HG03520 (cell line): ENCODE results near the gene TRAPPC13.
"Not testable (repeated sequence)": the region's sequence is repeated elsewhere in the genome, so short reads cannot be mapped to it uniquely, and the experiment has no call there.

Experiments used
- ATAC-seq: cut with Tn5 transposase; IDR thresholded peaks from one replicate; pipeline ENCODE4 v1.9.1; 2021; ENCODE audit warnings: mild to moderate bottlenecking, moderate library complexity; ENCODE audit not compliant: unreplicated experiment

The TRAPPC13 gene

GRCh38 chr5:65624571-65625555 lies at the start of gene TRAPPC13, which contains the start of gene SHLD3:
TSS of gene TRAPPC13 (plus strand) at chr5:65625027. CDS start at chr5:65625061, 34 bp downstream.
TSS of gene SHLD3 (plus strand) at chr5:65625027. CDS start at chr5:65629588, 4,561 bp downstream.
- ATAC-seq: peak; percentile 69

GRCh38 chr5:65577141-65577540 lies 47.7 kb upstream of the TRAPPC13 start:
- ATAC-seq: no peak

- ATAC-seq: no peak
Observed at GRCh38 chr5:65588694-65589093, 36.1 kb upstream of the TRAPPC13 start.

- ATAC-seq: not testable (repeated sequence)
Observed at GRCh38 chr5:65601761-65602160, 23.1 kb upstream of the TRAPPC13 start.

- no peak for ATAC-seq
Observed at GRCh38 chr5:65611524-65611923, 13.3 kb upstream of the TRAPPC13 start.

- ATAC-seq: no peak
Observed at GRCh38 chr5:65612298-65612907, 12.4 kb upstream of the TRAPPC13 start.

- ATAC-seq: no peak
Observed at GRCh38 chr5:65620021-65620420, 4.8 kb upstream of the TRAPPC13 start.

GRCh38 chr5:65621961-65622360 lies 2.9 kb upstream of the TRAPPC13 start:
- not testable (repeated sequence) for ATAC-seq

- ATAC-seq: no peak
Observed at GRCh38 chr5:65623482-65623881, 1.3 kb upstream of the TRAPPC13 start.

- peak; percentile 92 for ATAC-seq
Observed at GRCh38 chr5:65624025-65624570, 729 bp upstream of the TRAPPC13 start, which contains the start of gene TRIM23. TSS of gene TRIM23 (minus strand) at chr5:65624333. CDS start at chr5:65624274, 59 bp downstream.

- no peak for ATAC-seq
Observed at GRCh38 chr5:65625743-65626142, 916 bp downstream of the TRAPPC13 start.

GRCh38 chr5:65630981-65631380 lies 6.2 kb downstream of the TRAPPC13 start:
- ATAC-seq: no peak

GRCh38 chr5:65640240-65640639 lies 15.4 kb downstream of the TRAPPC13 start:
- no peak for ATAC-seq

- ATAC-seq: no peak
Observed at GRCh38 chr5:65646938-65647337, 22.1 kb downstream of the TRAPPC13 start.

GRCh38 chr5:65647941-65648340 lies 23.1 kb downstream of the TRAPPC13 start:
- no peak for ATAC-seq

- no peak for ATAC-seq
Observed at GRCh38 chr5:65651144-65651543, 26.3 kb downstream of the TRAPPC13 start.

- no peak for ATAC-seq
Observed at GRCh38 chr5:65654713-65655112, 29.9 kb downstream of the TRAPPC13 start.

- ATAC-seq: no peak
Observed at GRCh38 chr5:65663804-65664521, 39.1 kb downstream of the TRAPPC13 start.

GRCh38 chr5:65668696-65669095 lies 43.9 kb downstream of the TRAPPC13 start:
- ATAC-seq: no peak

GRCh38 chr5:65672796-65673195 lies 48.0 kb downstream of the TRAPPC13 start:
- ATAC-seq: no peak

GRCh38 chr5:65674749-65675148 lies 49.9 kb downstream of the TRAPPC13 start:
- ATAC-seq: no peak
